Endometrial microvascular endothelial cells (primary cell): ENCODE data around the gene PXMP2. TPM values are rescaled to one million over a fixed set of nuclear protein-coding genes. Genes with fewer than 3 reads are reported as not detected.
"Not testable (repeated sequence)": the region's sequence is repeated elsewhere in the genome, so short reads cannot be mapped to it uniquely, and the experiment has no call there.

ENCODE experiments used
- in situ Hi-C: cut with HindIII; loops from 2 replicates; pipeline ENCODE4 v1.10.0; 2017; ENCODE audit warnings: low sequenced_read_pairs, low pct_unique_long_range_greater_than_20kb; ENCODE audit errors: inconsistent ontology term
- total RNA-seq: library from RNA; depleted of rRNA; stranded (reverse); fragments of >200 nt; gene quantifications from one replicate; pipeline ENCODE4 v1.2.3, GENCODE V29; 2015; ENCODE audit errors: inconsistent ontology term

Gene PXMP2
- total RNA-seq, 1 donor from 2014 or later = 31.8 TPM

DNA sequence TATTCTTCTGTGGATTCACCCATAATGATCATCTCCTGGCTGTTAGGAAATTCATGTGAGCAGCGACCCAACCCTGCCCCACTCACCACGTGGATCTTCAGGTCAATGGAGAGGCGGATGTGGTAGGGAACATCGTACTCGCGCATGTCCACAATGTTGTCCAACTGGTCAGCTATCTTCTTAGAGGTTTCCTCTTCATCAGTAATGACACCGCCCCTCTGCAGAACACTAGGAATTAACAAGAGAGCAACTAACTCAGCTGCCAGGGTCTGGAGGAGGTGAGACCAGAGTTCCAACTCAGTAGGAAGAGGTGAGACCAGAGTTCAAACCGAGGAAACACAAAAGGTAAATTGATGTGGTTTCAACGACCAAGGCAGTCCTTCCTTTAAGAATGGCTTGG is 9.9 kb upstream of the PXMP2 start:
- in situ Hi-C loops = no loop called here

DNA sequence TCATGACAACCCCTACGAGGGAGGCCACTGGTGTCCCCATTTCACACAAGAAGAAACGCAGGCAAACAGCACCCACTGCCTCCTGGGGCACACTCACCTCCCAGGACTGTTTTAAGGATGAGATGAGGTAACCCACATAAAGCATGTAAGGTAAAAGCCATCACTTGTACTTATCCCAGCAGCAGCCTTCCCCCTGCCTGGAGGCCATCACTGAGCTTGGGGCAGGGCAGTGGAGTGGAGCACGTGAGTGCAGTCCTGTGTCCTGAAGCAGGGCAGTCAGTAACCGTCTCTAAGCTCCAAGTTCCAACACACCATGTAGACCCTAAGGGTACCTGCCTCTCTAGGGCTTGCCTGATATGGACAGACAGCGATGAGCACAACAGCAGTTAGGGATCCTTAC is 2.0 kb upstream of the PXMP2 start:
- in situ Hi-C loops = no loop called here

DNA sequence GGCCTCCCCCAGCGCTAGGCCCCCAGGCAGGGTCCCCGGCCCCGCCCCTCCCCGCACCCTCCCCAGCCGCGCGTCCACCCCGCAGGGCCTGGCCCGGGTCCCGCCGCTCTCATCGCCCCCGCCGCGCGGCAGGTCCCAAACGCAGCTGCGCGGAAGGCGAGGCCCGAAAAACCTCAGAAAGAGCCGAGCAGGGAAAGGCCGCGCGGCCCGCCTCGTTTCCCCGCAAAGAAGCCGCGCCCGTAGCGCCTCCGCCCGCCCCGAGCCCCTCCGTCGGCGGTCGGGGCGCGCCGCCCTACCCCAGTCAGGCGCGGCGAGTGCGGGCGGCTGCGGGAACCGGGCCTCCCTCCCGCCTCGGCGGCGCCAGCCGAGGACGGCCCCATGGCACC is 569 bp upstream of the PXMP2 start:
- in situ Hi-C loops = no loop called here

DNA sequence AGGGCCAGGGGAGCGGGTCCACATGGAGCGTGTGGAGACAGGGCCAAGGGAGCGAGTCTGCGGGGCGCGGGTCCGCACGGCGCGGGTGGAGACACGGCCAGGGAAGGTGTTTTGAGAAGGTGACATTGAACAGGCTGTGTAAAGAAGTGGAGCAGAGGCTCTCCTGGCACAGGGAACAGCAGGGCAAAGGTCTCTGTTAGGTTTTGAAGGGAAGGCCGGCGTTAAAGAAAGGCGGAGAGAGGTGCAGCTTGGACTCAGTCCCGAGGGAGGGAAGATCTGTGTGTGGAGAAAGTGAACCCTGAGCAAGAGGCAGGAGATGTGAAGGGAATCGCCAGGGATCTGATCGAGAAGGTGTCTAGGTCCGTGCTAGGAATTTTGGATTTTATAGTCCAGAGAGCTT is 1.8 kb downstream of the PXMP2 start:
- in situ Hi-C loops = no loop called here

DNA sequence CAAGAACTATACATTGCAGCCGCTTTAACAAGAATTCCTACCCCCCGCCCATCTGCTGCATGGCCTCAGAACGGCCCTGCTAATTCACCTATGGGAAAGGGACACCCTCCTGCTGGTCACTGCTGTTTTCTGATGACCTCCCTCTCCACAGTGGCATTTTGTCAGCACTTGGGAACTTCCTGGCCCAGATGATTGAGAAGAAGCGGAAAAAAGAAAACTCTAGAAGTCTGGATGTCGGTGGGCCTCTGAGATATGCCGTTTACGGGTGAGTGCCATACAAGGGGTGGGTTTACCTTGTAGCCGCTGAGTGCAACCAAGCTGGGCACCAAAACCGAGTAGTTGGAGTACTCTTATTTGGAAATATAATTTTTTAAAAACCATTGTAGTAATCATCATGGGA is 2.7 kb downstream of the PXMP2 start:
- in situ Hi-C loops = no loop called here

DNA sequence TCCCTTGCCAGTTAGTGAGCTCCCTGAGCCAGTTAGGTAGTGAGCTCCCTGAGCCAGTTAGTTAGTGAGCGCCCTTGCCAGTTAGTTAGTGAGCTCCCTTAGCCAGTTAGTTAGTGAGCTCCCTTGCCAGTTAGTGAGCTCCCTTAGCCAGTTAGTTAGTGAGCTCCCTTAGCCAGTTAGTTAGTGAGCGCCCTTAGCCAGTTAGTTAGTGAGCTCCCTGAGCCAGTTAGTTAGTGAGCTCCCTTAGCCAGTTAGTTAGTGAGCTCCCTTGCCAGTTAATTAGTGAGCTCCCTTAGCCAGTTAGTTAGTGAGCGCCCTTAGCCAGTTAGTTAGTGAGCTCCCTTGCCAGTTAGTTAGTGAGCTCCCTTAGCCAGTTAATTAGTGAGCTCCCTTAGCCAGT is 4.6 kb downstream of the PXMP2 start:
- in situ Hi-C loops = not testable (repeated sequence)

DNA sequence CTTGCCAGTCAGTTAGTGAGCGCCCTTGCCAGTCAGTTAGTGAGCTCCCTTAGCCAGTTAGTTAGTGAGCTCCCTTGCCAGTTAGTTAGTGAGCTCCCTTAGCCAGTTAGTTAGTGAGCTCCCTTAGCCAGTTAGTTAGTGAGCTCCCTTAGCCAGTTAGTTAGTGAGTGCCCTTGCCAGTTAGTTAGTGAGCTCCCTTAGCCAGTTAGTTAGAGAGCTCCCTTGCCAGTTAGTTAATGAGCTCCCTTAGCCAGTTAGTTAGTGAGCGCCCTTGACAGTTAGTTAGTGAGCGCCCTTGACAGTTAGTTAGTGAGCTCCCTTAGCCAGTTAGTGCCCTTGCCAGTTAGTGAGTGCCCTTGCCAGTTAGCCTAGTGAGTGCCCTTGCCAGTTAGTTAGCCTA is 7.5 kb downstream of the PXMP2 start:
- in situ Hi-C loops = not testable (repeated sequence)

DNA sequence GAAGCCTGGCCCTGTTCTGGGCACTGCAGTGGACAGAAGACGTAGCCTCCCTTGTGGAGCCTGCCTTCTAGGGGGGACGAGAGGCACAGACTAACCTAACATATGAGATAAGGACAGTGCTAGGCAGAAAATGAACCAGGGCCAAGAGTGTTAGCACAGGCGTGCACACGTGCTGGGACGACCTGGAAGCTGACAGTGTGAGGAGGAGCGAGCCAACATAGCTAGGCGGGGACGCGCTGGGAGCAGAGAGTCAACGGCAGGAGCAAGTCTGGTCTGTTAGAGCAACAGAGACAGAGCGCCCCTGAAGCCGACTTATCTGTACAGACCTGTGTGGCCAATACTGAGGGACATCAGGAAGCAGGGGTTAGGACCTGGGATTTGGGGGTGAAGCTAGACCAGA is 8.0 kb downstream of the PXMP2 start:
- in situ Hi-C loops = no loop called here

DNA sequence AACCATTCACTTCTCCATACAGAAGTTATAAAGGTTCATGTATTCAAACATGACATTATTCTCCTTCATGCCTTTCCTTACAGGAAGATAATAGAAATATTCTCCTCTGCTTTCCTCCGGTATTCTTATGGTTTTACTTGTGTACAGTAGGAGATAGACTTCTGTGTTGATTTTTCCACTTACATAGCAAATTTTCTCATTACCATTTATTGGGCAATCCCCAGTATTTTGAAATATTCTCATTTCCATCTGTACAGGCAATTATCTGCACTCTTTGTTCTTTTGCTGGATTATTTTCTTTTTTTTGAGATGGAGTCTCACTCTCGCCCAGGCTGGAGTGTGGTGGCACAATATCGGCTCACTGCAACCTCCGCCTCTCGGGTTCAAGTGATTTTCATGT is 11.0 kb downstream of the PXMP2 start:
- in situ Hi-C loops = no loop called here

DNA sequence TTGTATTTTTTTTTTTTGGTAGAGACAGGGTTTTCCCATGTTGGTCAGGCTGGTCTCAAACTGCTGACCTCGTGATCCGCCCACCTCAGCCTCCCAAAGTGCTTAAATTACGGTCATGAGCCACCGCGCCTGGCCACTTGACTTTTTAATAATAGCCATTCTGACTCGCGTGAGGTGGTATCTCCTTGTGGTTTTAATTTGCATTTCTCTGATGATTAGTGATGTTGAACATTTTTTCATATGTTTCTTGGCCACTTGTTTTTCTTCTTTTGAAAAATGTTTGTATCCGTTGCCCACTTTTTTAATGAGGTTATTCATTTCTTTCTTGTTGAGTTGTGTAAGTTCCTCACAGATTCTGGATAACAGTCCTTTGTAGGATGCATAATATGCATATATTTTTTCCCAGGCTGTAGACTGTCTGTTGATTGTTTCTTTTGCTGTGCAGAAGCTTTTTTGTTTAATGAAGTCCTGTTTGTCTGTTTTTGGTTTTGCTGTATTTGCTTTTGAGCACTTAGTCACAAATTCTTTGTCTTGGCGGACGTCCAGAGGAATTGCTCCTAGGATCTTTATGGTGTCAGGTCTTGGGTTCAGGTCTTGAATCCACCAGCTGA is 12.9 kb downstream of the PXMP2 start:
- in situ Hi-C loops = no loop called here

DNA sequence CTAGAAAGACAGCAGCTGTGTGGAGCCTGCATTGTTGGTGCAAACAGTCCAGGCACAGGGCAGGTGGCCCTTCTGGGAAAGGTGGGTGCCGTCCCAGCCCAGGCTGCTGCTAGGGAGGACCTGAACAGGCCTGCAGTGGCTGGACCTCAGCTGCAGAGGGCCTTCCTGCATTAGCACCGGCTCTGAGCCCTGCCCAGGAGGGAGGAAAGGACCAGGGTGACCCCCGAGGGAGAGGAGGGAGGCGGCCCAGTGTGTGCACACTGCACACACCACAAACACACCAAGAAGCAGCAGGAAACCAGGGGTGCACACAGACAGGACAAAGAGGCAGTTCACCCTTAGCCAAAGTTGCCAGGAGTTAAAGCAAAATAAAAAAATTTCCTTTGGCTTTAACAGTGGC is 15.3 kb downstream of the PXMP2 start:
- in situ Hi-C loops = no loop called here

DNA sequence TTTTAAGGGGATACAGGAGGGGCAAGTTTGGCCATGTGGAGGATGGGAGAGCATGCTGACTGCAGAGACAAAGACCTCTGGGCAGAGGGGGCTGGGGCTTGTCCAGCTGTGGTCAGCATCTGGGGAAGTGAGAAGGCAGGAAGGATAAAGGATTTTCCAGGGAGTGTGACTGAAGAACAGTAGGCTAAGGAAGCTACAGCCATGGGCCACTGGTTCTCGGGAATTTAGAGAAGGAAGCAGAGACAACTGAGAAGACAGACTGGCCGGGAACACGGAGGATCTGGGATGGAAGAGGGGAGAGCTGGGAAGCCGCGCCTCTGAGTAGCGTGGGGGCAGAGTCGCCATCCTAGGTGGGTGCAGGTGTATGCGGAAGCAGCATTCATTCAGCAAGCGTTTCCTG is 16.3 kb downstream of the PXMP2 start:
- in situ Hi-C loops = no loop called here

DNA sequence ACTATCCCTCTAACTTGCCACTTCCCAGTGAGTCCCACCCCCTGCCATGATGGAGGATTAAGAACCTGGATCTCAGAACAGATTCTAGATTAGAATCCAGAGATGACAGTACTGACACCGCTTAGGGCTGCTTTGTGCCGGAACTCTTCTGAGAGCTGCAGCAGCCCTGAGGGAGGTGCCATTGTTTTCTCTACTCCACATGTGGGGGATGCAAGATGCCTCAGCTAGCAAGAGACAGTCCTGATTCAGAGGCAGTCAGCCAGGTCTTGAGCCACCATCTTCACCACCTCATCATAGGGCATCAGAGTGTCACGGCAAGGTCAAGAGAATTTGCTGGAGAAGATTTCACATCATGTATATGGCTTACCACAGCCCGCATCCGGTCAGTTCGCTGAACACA is 19.9 kb downstream of the PXMP2 start:
- in situ Hi-C loops = no loop called here

DNA sequence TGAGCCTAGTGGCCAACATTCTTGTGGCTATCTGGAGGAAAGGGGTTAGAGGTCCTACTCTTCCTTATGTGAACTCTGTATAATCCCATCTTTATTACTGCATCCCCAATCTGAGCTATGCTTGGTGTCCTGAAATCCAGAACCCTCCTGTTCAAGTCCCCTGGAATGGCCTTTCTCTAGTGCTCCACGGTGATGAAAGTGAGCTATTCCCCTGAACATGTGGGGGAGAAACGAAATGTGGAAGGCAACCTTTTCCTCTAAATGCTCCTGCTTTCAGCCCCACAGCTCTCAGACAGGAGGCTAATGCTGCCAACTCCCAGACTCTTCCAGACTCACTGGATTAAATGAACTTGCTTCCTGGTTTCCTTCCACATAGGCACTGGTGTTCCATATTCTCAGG is 20.8 kb downstream of the PXMP2 start:
- in situ Hi-C loops = no loop called here

DNA sequence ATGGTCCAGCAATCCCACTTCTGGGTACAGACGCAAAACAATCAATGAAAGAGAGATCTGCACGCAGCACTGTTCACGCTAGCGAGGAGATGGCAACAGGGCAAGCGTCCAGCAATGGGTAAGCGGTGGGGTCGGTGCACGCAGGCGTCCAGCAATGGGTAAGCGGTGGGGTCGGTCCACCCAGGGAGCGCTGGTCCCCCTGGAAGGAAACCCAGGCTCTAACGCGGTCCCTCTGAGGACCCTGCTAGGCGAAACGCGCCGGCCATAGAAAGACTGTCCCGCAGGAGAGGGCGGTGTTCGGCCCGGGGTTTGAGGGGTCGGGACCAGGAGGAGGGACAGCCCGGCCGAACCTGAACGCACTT is 22.6 kb downstream of the PXMP2 start:
- in situ Hi-C loops = no loop called here

DNA sequence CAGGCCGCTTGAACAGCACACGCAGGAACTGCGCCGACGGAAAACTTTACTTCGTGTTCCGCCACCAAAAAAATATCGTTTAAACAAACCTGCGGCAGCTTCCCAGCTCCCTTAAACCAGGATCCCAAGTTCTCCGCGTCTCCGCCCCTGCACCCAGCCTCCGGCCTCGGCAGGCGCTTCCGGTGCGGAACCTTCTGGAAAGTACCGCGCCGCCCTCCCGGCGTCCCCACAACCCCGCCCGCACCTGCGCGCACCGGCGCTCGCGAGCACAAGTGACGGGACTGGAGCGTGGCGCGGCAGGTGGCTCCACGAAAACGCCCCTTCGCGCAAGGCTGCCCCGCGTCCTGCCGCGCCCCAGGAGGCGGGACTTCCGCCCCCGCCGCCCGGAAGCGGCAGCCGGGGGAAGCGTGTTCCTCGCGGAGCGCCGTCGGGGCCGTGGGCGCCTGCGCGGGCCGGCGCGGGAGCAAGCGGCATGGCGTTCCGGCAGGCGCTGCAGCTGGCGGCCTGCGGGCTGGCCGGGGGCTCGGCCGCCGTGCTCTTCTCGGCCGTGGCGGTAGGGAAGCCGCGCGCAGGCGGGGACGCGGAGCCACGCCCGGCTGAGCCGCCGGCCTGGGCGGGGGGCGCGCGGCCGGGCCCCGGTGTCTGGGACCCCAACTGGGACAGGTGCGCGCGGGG is 23.2 kb downstream of the PXMP2 start, which contains the start of gene PGAM5:
Gene PGAM5, plus strand, starts transcription at position 438 of the 675 bp plus-strand sequence. Its CDS starts 35 bp downstream, at position 473.
- in situ Hi-C loops = no loop called here

DNA sequence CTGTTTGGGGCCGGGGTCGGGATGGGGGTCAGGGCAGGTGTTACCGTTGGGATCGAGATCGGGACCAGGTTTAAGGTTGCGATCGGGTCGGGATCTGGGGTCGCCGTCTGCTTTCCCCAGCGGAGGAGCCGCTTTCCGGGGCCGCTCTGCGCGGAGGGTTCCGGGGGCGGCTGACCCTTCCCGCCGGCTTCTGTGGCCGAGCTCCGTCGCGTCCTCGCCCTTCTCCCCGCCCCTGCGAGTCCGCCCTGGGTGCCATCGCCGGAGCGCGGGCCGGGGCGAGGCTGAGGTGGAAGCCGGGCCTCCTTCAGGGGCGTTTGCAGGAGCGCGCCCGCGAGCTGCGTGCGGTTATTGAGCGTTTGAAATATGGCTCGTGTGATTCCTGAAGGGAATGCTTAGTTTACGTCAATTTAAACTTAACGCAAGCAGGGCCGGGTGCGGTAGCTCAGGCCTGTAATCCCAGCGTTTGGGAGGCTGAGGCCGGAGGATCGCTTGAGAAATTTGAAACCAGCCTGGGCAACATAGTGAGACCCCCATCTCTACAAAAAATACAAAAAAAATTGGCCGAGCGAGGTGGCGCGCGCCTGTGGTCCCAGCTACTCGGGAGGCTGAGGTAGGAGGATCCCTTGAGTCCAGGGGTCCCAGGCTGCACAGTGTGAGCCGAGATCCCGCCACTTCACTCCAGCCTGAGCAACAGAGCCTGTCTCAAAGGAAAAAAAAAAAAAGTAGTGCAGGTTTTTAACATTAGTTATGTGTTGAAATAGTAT is 23.9 kb downstream of the PXMP2 start:
- in situ Hi-C loops = no loop called here

DNA sequence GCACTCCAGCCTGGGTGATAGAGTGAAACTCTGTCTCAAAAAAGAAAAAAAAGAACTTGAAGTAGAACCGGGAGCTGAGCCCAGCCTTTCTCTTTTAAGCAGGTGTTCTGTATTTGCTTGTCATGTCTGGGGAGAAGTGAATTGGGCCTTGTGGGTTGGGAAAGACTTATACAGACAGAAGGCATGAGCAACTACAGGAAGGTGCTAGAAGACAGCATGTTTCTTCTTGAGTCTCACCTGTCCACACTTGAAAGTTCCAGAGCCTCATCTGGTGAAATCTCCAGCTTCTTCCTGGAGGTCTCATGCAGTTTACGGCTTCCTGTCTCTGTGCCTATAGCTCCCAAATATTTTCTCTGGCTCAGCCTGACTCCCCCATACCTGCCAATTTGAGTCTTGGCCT is 25.7 kb downstream of the PXMP2 start:
- in situ Hi-C loops = no loop called here

DNA sequence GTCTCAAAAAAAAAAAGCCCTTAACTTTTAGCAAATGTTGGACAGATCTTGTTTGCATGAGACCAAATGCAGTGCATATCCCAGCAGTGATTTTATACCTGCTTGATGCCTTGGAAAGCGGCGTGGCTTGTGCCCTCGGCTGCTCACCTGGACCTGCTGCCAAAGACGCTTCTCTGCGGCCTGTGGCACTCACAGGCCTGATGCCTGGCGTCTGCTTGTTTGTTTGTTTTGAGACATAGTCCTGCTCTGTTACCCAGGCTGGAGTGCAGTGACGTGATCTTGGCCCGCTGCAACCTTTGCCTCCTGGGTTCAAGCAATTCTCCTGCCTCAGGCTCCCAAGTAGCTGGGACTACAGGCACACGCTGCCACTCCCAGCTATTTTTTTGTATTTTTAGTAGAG is 28.5 kb downstream of the PXMP2 start:
- in situ Hi-C loops = no loop called here

DNA sequence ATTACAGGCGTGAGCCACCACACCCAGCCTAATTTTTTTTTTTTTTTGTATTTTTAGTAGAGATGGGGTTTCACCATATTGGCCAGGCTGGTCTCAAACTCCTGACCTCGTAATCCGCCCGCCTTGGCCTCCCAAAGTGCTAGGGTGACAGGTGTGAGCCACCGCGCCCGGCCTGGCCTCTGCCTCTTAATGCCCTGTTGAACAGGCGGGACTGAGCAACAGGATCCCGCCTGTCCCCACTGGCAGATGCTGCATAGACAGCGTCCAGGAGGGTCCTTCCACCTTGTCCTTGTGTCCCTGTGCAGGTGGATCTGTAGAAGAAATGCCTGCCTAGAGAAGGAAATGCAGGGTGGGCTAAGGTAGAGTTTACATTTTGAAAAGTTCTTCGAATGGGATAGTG is 29.0 kb downstream of the PXMP2 start:
- in situ Hi-C loops = no loop called here
